ENCODE results near the gene SLC35F3. TPM values are rescaled to one million over a fixed set of nuclear protein-coding genes. Genes with fewer than 3 reads are reported as not detected.

The SLC35F3 gene
- total RNA-seq, 1 experiment from 2014 or later = 19.1 TPM

GRCh38 chr1:234208351-234208750 lies 303.9 kb downstream of the SLC35F3 start:
- H3K9me3 ChIP-seq (ENCODE audit: control insufficient read depth, insufficient read depth, low read depth, low read length) = no peaks in the 10 kb centered on the region
- ChIA-PET CTCF (no interaction called here), POLR2A (no interaction called here)
- no peak overlapping the region for H3K4me3 ChIP-seq (ENCODE audit: low read depth in 2 of 2, low read length in 2 of 2)
- no TSS peak for BruUV-seq (replicated peaks)
- H3K27me3 ChIP-seq (ENCODE audit: control insufficient read depth, insufficient read depth, low read length) = no peaks in the 10 kb centered on the region
- peaks cover 9% of the 10 kb centered on the region for H3K4me1 ChIP-seq (ENCODE audit: control insufficient read depth, insufficient read depth, low read length)
- no peak for TF ChIP-seq POLR2AphosphoS5 (IDR thresholded peaks at IDR 0.05; ENCODE audit: low read depth, low read length)
- no peak for TF ChIP-seq TCF7L2 (IDR thresholded peaks at IDR 0.05; ENCODE audit: low read depth, low read length)
- no peak for TF ChIP-seq REST (IDR thresholded peaks at IDR 0.05; ENCODE audit: insufficient read depth in 1 of 2, low read depth in 2 of 2, low read length in 1 of 2)
- TF ChIP-seq SIN3A (IDR thresholded peaks at IDR 0.05; ENCODE audit: borderline replicate concordance, insufficient read depth, low read depth, low read length) = no peak
- no peak for TF ChIP-seq CTCF (IDR thresholded peaks at IDR 0.05)
- H3K27ac ChIP-seq (ENCODE audit: low read length) = no peak overlapping the region
- ATAC-seq = no peak
- in situ Hi-C loops (cut with HindIII; ENCODE audit: low pct_unique_long_range_greater_than_20kb, low sequenced_read_pairs) (no loop called here), intact Hi-C loops (cut with micrococcal nuclease; ENCODE audit: unreplicated experiment) (no loop called here)
- no peaks in the 10 kb centered on the region for H3K36me3 ChIP-seq (ENCODE audit: control insufficient read depth, insufficient read depth, low read length)
- no peak for DNase-seq (ENCODE audit: low read depth, low spot score)

GRCh38 chr1:234208791-234209190 lies 304.3 kb downstream of the SLC35F3 start:
- no peak for DNase-seq (ENCODE audit: low read depth, low spot score)
- ChIA-PET CTCF (no interaction called here), POLR2A (no interaction called here)

More at GRCh38 chr1:234208791-234209190, 304.3 kb downstream of the SLC35F3 start:
- no peak for ATAC-seq
- intact Hi-C loops (cut with micrococcal nuclease; ENCODE audit: unreplicated experiment) (no loop called here), in situ Hi-C loops (cut with HindIII; ENCODE audit: low pct_unique_long_range_greater_than_20kb, low sequenced_read_pairs) (no loop called here)
- no peak overlapping the region for H3K27ac ChIP-seq (ENCODE audit: low read length)
- peaks cover 13% of the 10 kb centered on the region for H3K4me1 ChIP-seq (ENCODE audit: control insufficient read depth, insufficient read depth, low read length)
- no peak overlapping the region for H3K4me3 ChIP-seq (ENCODE audit: low read depth in 2 of 2, low read length in 2 of 2)
- no peak for TF ChIP-seq TCF7L2 (IDR thresholded peaks at IDR 0.05; ENCODE audit: low read depth, low read length)
- TF ChIP-seq POLR2AphosphoS5 (IDR thresholded peaks at IDR 0.05; ENCODE audit: low read depth, low read length) = no peak
- TF ChIP-seq CTCF (IDR thresholded peaks at IDR 0.05) = no peak
- no peak for TF ChIP-seq SIN3A (IDR thresholded peaks at IDR 0.05; ENCODE audit: borderline replicate concordance, insufficient read depth, low read depth, low read length)
- TF ChIP-seq REST (IDR thresholded peaks at IDR 0.05; ENCODE audit: insufficient read depth in 1 of 2, low read depth in 2 of 2, low read length in 1 of 2) = no peak
- H3K9me3 ChIP-seq (ENCODE audit: control insufficient read depth, insufficient read depth, low read depth, low read length) = no peaks in the 10 kb centered on the region
- no TSS peak for BruUV-seq (replicated peaks)
- no peaks in the 10 kb centered on the region for H3K27me3 ChIP-seq (ENCODE audit: control insufficient read depth, insufficient read depth, low read length)
- no peaks in the 10 kb centered on the region for H3K36me3 ChIP-seq (ENCODE audit: control insufficient read depth, insufficient read depth, low read length)
